Motor neuron (in vitro differentiated cells): ENCODE data around the gene NUDT7. TPM values are rescaled to one million over a fixed set of nuclear protein-coding genes. Genes with fewer than 3 reads are reported as not detected.

Experiments used
- ATAC-seq, 8 experiments: fragments of 200-7000 bp; cut with Tn5 transposase; replicated peaks in 6 of 8; 2 replicates each; pipeline ENCODE4 v1.8.0; 2021; ENCODE audit warnings: mild to moderate bottlenecking in 8 of 8, moderate library complexity in 8 of 8
- H3K27ac ChIP-seq, 2 donors: fragments of 250-450 bp; sonication (Bioruptor Pico); 2 replicates each; pipeline ENCODE4 v1.9.0; 2021; ENCODE audit warnings: antibody characterized with exemption in 2 of 2, mild to moderate bottlenecking in 2 of 2, moderate library complexity in 1 of 2
- H3K4me1 ChIP-seq, 2 donors: fragments of 250-450 bp; sonication (Bioruptor Pico); replicated peaks in 1 of 2; 2 replicates each; pipeline ENCODE4 v1.6.1; 2021; ENCODE audit warnings: antibody characterized with exemption in 2 of 2, mild to moderate bottlenecking in 2 of 2, moderate library complexity in 1 of 2
- H3K4me3 ChIP-seq, 5 donors: fragments of 250-450 bp; sonication (Bioruptor Pico); 2 replicates each; pipeline ENCODE4 v1.9.0; 2021; ENCODE audit warnings: antibody characterized with exemption in 5 of 5, mild to moderate bottlenecking in 5 of 5, moderate library complexity in 4 of 5
- WGBS, 10 experiments: fragments of 450-650 bp; shearing (Covaris generic); methylation state at CpG; one replicate each; pipeline ENCODE4 v1.0.0; 2022; 5-methylcytosine and 5-hydroxymethylcytosine counted together
- in situ Hi-C, 9 experiments: fragments of 400-800 bp; cut with MboI; loops; one replicate each; pipeline ENCODE4 v1.15.0; 2021; ENCODE audit warnings: low sequenced_read_pairs in 9 of 9, low pct_unique_long_range_greater_than_20kb in 2 of 9; ENCODE audit not compliant: unreplicated experiment in 9 of 9
- total RNA-seq, 8 experiments: library from RNA; unstranded; fragments of 300-600 nt; gene quantifications; 2 replicates each; pipeline versions ENCODE4 v1.2.3 to v1.2.4, GENCODE V29; 2022

Gene NUDT7
- total RNA-seq, 8 experiments from 2014 or later = 4.1 to 14.2 (median 8.8) TPM

GRCh38 chr16:77786186-77786847, 64.0 kb downstream of the NUDT7 start:
- no peak for ATAC-seq
- Histone ChIP-seq H3K4me1 (peaks cover 6 to 10% of the 10 kb centered on the region in 2 donors), H3K27ac (no peak overlapping the region), H3K4me3 (no peak overlapping the region)
- 27 to 100% (median 81%) methylated on average over 1 to 5 of the region's 5 CpGs for WGBS, 10 experiments
- in situ Hi-C loops = no loop called here

- H3K4me1 ChIP-seq = peaks cover 6 to 14% of the 10 kb centered on the region in 2 donors
- ATAC-seq = no peak
- in situ Hi-C loops = no loop called here
- no peak overlapping the region for H3K27ac ChIP-seq
- no peak overlapping the region for H3K4me3 ChIP-seq
- WGBS, 10 experiments = 10 to 83% (median 65%) methylated on average over 1 to 2 of the region's 2 CpGs; no CpG with 5 or more reads in 2 of the 10 experiments
These were observed 65.1 kb downstream of the NUDT7 start for GRCh38 chr16:77787452-77787851.

- peak; percentile 89 to 94 (median 90) for ATAC-seq
- Histone ChIP-seq H3K4me1 (peaks cover 6 to 15% of the 10 kb centered on the region in 2 donors), H3K4me3 (peak within 1 kb of the TSS; percentile 54 to 98 (median 91)), H3K27ac (no peak within 1 kb of the TSS)
- in situ Hi-C loops = no loop called here
- WGBS, 10 experiments = 0 to 3% (median 0%) methylated on average over 2 to 11 of the region's 78 CpGs; no CpG with 5 or more reads in 5 of the 10 experiments
These were observed 66.1 kb downstream of the NUDT7 start, which contains the start of gene VAT1L for GRCh38 chr16:77788181-77789084. Gene VAT1L, plus strand, starts transcription at chr16:77788564. Its CDS starts 119 bp downstream, at chr16:77788683.

GRCh38 chr16:77789085-77790008, 67.0 kb downstream of the NUDT7 start:
- peaks cover 6 to 24% of the 10 kb centered on the region in 2 donors for H3K4me1 ChIP-seq
- ATAC-seq = peak in 1 of 8 experiments; percentile 1
- peak overlapping the region; percentile 54 to 98 (median 91) for H3K4me3 ChIP-seq
- 0 to 20% (median 4%) methylated on average over 1 to 19 of the region's 34 CpGs; no CpG with 5 or more reads in 3 of the 10 experiments for WGBS, 10 experiments
- in situ Hi-C loops = no loop called here
- no peak overlapping the region for H3K27ac ChIP-seq

GRCh38 chr16:77790009-77790372, 67.7 kb downstream of the NUDT7 start:
- H3K27ac ChIP-seq = no peak overlapping the region
- H3K4me1 ChIP-seq = peaks cover 6 to 24% of the 10 kb centered on the region in 2 donors
- in situ Hi-C loops = no loop called here
- ATAC-seq = no peak
- H3K4me3 ChIP-seq = peak overlapping the region; percentile 54 to 98 (median 91)
- WGBS, 10 experiments = 0 to 19% (median 9%) methylated on average over 1 to 8 of the region's 11 CpGs; no CpG with 5 or more reads in 2 of the 10 experiments

GRCh38 chr16:77790912-77791311, 68.6 kb downstream of the NUDT7 start:
- Histone ChIP-seq H3K4me3 (peak overlapping the region; percentile 54 to 98 (median 91)), H3K27ac (no peak overlapping the region), H3K4me1 (peaks cover 6 to 24% of the 10 kb centered on the region in 2 donors)
- in situ Hi-C loops = no loop called here
- 20 to 100% (median 64%) methylated on average over 1 to 3 of the region's 3 CpGs for WGBS, 10 experiments
- peak in 5 of 8 experiments; percentile 42 to 63 (median 53) for ATAC-seq

Other genes starting within 250 kb of the NUDT7 start
- 100 to 1,000 TPM in 1 of 8 experiments, 10 to 100 TPM in 4, 1 to 10 TPM in 1, under 1 TPM in 2; 0.17 to 195 (median 16.1) TPM for gene VAT1L, start 66.0 kb downstream of the NUDT7 start, total RNA-seq